Body of pancreas (tissue), 4 donors: ENCODE measurements around the gene ZSCAN22. TPM values are rescaled to one million over a fixed set of nuclear protein-coding genes. Genes with fewer than 3 reads are reported as not detected.

ENCODE experiments used
- ATAC-seq: fragments of 150-250 bp; one replicate; pipeline ENCODE4 v1.9.1; 2016
- DNase-seq, 4 donors: peaks; one replicate each; pipeline ENCODE4 v3.0.0-alpha.2; 2019
- H3K27ac ChIP-seq, 4 donors: fragments of 200-600 bp; sonication (generic); 1 replicate in 3 of 4; 2 replicates in 1 of 4; pipeline versions ENCODE4 v1.5.1 to v1.6.1; 2016 to 2019; ENCODE audit warnings: mild to moderate bottlenecking in 1 of 4, mixed read lengths in 1 of 4, moderate library complexity in 1 of 4
- H3K27me3 ChIP-seq, 2 donors: fragments of 200-600 bp; sonication (generic); one replicate each; pipeline ENCODE4 v1.6.0; 2016; ENCODE audit warnings: mild to moderate bottlenecking in 1 of 2
- H3K36me3 ChIP-seq, 2 donors: fragments of 200-600 bp; sonication (generic); replicated peaks in 1 of 2; 2 replicates each; pipeline ENCODE4 v1.5.1; 2016; ENCODE audit warnings: low read depth in 2 of 2; ENCODE audit not compliant: insufficient read depth in 1 of 2
- H3K4me1 ChIP-seq: fragments of 200-600 bp; sonication (generic); one replicate; pipeline ENCODE4 v1.6.0; 2016
- H3K4me3 ChIP-seq, 2 donors: fragments of 200-600 bp; sonication (generic); 1 replicate in 1 of 2; 2 replicates in 1 of 2; pipeline ENCODE4 v1.5.1; 2016 to 2019
- H3K9me3 ChIP-seq, 3 donors: fragments of 200-600 bp; sonication (generic); 1 replicate in 2 of 3; 2 replicates in 1 of 3; pipeline ENCODE4 v1.5.1; 2016
- POLR2A ChIP-seq, 3 donors: fragments of 450-650 bp; IDR thresholded peaks; one replicate each; pipeline ENCODE4 v1.6.1; 2016; ENCODE audit warnings: antibody characterized with exemption in 3 of 3, mild to moderate bottlenecking in 2 of 3
- WGBS, 2 donors: methylation state at CpG; one replicate each; pipeline ENCODE4 v1.1.5; 2017; 5-methylcytosine and 5-hydroxymethylcytosine counted together
- intact Hi-C: fragments of 100-400 bp; cut with DNase I; formaldehyde crosslinking; loops from one replicate; pipeline ENCODE4 v1.15.1; 2023
- total RNA-seq, 2 donors: library from RNA; depleted of rRNA; stranded (reverse); fragments of >200 nt; gene quantifications; one replicate each; pipeline ENCODE4 v1.1.0, GENCODE V29; 2016
- TF ChIP-seq, protein P1 (sequence below), 7 experiments: fragments of 450-650 bp in 4 of 7; fragments of 200-600 bp in 3 of 7; sonication (generic) in 3 of 7; IDR thresholded peaks; one replicate each; pipeline ENCODE4 v1.5.1; 2016 to 2019; ENCODE audit warnings: antibody characterized with exemption in 7 of 7

Gene ZSCAN22
- total RNA-seq, 2 donors from 2014 or later, result 0.99 to 3.1 TPM

DNA sequence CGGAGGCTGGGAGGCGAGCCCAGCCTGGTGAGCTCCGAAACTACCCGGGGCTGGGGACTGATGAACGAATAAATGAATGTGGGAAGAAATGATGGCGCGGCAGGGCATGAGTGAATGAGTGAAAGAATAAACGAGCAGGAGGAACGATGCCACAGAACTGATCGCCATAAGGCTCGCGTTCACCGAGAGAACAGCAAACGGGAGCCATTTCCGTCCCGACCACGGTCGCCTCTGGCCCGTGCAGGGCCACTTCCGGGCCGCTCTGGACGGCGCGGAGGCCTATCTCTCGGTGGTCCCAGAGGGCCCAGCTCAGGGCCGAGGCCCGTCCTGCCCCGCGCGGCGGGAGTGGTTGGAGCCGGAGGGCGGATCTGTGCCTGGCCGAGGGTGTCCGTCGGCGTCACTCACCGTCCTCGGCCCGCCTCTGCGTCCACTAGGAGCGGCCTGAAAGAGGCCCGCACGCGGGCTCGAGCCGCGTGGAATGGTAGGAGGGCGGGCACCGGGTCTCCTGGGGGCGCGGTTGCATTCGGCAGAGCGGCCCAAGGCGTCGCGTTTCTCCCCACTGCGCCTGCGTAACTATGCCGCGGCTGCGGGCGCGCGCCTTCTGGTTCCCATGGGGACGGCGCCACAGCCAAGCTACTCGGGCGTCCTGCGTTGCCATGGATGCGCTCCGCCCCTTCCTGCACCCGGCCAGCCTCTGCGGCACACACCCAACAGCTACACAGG lies 35.6 kb downstream of the ZSCAN22 start, which contains the start of gene ZNF497:
Gene ZNF497 (minus strand): TSS at position 480 of the 723 bp plus-strand sequence. CDS start 5,116 bp downstream, outside the sequence.
- TF ChIP-seq POLR2A (IDR thresholded peaks at IDR 0.05), result peak; percentile 65 to 94 (median 91)
- TF ChIP-seq, protein P1, sequence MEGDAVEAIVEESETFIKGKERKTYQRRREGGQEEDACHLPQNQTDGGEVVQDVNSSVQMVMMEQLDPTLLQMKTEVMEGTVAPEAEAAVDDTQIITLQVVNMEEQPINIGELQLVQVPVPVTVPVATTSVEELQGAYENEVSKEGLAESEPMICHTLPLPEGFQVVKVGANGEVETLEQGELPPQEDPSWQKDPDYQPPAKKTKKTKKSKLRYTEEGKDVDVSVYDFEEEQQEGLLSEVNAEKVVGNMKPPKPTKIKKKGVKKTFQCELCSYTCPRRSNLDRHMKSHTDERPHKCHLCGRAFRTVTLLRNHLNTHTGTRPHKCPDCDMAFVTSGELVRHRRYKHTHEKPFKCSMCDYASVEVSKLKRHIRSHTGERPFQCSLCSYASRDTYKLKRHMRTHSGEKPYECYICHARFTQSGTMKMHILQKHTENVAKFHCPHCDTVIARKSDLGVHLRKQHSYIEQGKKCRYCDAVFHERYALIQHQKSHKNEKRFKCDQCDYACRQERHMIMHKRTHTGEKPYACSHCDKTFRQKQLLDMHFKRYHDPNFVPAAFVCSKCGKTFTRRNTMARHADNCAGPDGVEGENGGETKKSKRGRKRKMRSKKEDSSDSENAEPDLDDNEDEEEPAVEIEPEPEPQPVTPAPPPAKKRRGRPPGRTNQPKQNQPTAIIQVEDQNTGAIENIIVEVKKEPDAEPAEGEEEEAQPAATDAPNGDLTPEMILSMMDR (IDR thresholded peaks at IDR 0.05), result peak in 2 of 7 experiments; percentile 1 to 26
- intact Hi-C loops, result no loop called here
- H3K27ac ChIP-seq, result peak within 1 kb of the TSS; percentile 83 to 95 (median 90)
- no peaks in the 10 kb centered on the region for H3K9me3 ChIP-seq
- peaks cover 7% of the 10 kb centered on the region for H3K4me1 ChIP-seq
- 0% methylated on average over 14 to 71 of the region's 74 CpGs for WGBS, 2 donors
- H3K27me3 ChIP-seq, result no peaks in the 10 kb centered on the region
- no peaks in the 10 kb centered on the region for H3K36me3 ChIP-seq
- peak; percentile 97 to 98 (median 98) for DNase-seq
- ATAC-seq, result peak; percentile 93
- peak within 1 kb of the TSS; percentile 58 to 62 for H3K4me3 ChIP-seq

DNA sequence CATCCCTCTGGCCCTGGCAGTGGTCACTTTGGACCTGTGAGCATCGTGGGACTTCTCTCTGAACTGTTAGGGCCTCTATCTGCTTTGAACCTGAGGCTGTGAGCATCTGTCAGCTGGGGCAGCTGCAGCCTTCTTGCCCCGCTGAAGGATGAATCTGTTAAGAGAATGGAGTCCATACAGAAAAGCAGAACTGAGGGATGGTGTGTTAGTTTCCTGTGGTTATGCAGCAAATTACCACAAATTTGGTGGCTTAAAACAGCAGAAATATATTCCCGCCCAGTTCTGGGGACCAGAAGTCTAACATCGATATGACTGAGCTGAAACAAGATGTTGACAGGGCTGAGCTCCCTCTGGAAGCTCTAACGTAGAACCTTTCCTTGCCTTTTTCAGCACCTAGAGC lies 37.4 kb downstream of the ZSCAN22 start:
- no peak for TF ChIP-seq POLR2A (IDR thresholded peaks at IDR 0.05)
- TF ChIP-seq, protein P1 (IDR thresholded peaks at IDR 0.05), result no peak
- DNase-seq (no peak), ATAC-seq (no peak)
- no peaks in the 10 kb centered on the region for H3K9me3 ChIP-seq
- intact Hi-C loops, result no loop called here
- peaks cover 7% of the 10 kb centered on the region for H3K4me1 ChIP-seq
- 71 to 83% methylated on average over 5 of the region's 5 CpGs for WGBS, 2 donors
- no peaks in the 10 kb centered on the region for H3K27me3 ChIP-seq
- H3K27ac ChIP-seq, result no peak overlapping the region
- no peaks in the 10 kb centered on the region for H3K36me3 ChIP-seq
- H3K4me3 ChIP-seq, result no peak overlapping the region

DNA sequence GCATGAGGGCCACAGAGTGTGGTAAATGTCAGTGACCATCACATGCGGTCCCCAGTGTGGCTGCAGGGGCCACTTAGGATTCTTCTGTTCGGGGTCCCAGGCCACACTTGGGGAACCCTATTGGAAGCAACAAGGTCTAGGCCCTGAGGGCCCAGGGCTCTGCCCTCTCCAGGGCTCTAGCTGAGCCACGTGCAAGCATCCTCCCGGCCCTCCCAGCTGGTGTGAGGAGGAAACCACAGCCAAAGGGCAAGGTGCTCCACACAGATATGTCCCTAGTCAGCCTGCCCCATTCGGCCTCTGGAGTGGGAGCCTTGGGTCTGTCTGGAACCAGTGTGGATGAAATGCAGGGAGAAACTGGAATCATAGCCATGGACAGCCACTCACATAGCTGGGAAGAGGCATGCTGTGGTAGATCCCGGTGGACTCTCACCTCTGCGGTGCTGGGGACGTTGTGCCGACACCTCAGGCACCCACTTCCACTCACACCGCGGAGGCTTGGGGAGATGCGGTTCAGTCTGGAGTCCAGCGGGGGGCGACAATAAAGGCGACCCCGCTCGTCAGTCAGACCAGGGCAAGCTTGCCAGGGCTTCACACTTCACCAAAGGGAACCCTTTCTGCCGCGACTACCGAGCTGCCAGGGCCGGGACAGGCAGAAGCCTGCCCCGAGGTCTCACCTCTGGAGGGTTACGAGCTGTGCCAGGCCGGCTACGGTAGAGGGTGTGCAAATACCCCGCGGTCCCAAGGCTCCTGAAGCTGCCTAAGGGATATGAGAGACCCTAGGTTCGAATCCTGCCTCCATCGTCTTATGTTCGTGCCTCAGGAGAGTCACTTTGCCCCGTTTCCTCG lies 40.0 kb downstream of the ZSCAN22 start:
- 88 to 96% methylated on average over 8 to 32 of the region's 32 CpGs for WGBS, 2 donors
- TF ChIP-seq, protein P1 (IDR thresholded peaks at IDR 0.05), result no peak
- no peak for TF ChIP-seq POLR2A (IDR thresholded peaks at IDR 0.05)

DNA sequence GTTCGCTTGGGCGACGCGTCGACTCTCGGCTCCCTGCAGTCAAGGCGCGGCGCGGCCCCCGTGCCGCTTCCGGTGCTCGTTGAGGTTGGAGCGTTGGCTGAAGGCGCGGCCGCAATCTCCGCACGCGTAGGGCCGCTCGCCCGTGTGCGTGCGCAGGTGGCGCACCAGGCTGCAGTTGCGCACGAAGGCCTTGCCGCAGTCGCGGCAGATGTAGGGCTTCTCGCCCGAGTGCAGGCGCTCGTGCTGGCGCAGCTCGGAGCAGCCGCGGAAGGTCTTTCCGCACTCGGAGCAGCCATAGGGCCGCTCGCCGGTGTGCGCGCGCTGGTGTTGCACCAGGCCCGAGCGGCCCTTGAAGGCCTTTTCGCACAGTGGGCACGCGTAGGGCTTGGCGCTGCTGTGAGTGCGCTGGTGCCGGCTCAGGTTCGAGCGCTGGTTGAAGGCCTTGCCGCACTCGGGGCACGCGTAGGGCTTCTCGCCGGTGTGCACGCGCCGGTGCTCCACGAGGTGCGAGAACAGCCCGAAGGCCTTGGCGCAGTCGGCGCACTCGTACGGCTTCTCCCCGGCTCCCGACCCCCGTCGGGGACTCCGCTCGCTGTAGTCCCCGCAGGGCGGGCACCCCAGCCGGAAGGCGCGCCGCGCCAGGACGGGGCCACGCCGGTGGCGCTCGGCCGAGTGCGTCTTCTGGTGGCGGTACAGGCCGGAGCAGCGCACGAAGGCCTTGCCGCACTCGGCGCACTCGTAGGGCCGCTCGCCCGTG lies 41.1 kb downstream of the ZSCAN22 start:
- intact Hi-C loops, result no loop called here
- Histone ChIP-seq H3K27ac (no peak overlapping the region), H3K4me1 (no peaks in the 10 kb centered on the region), H3K4me3 (no peak overlapping the region), H3K9me3 (no peaks in the 10 kb centered on the region), H3K27me3 (no peaks in the 10 kb centered on the region), H3K36me3 (no peaks in the 10 kb centered on the region)
- no peak for TF ChIP-seq POLR2A (IDR thresholded peaks at IDR 0.05)
- TF ChIP-seq, protein P1 (IDR thresholded peaks at IDR 0.05), result no peak
- DNase-seq, result no peak
- ATAC-seq, result no peak
- 82 to 93% methylated on average over 56 to 101 of the region's 106 CpGs for WGBS, 2 donors

More for the DNA sequence above, 40.0 kb downstream of the ZSCAN22 start:
- H3K27me3 ChIP-seq, result no peaks in the 10 kb centered on the region
- ATAC-seq (no peak), DNase-seq (no peak)
- H3K4me3 ChIP-seq, result no peak overlapping the region
- H3K4me1 ChIP-seq, result peaks cover 2% of the 10 kb centered on the region
- no peak overlapping the region for H3K27ac ChIP-seq
- intact Hi-C loops, result no loop called here
- H3K9me3 ChIP-seq, result no peaks in the 10 kb centered on the region
- H3K36me3 ChIP-seq, result no peaks in the 10 kb centered on the region
